HG03139 (cell line): Measurements from ENCODE around the gene IGFALS.

Source experiments
- ATAC-seq: cut with Tn5 transposase; IDR thresholded peaks from one replicate; pipeline ENCODE4 v1.9.1; 2021; ENCODE audit not compliant: unreplicated experiment

Gene IGFALS

DNA sequence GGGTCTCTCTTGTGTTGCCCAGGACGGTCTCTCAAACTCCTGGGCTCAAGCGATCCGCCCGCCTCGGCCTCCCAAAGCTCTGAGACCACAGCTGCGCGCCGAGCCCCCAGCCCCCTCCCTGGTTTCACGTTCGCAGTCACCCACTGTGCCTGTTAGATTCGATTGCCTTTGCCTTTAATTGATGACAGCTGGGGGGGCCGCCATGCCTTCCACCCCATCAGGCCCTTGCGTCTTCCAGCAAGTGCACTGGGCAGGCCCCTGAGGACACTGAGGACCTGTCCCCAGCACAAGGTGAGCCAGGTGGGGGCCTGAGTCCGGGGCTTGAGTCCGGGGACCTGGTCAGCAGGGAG lies 3.3 kb downstream of the IGFALS start:
- no peak for ATAC-seq

- ATAC-seq: no peak
These were observed 3.9 kb downstream of the IGFALS start for GRCh38 chr16:1789643-1790045.

DNA sequence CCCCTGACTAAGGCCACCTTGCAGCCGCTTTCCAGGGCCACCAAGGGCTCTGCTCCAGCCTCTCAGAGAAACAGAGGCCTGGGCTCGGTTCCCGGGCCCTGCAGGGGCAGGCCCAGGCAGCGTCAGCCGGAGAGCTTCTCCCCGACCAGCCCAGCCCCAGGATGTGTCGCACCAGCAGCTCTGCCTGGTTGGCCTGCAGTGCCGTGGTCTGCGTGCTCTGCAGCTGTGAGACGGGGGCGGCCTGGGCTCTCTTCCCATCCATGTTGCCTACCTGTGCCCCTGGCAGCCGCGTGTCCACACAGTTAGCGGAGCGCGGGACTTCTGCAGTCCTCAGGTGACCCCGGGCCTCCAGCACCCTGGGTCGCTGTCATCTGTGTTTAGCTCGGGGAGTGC lies 4.8 kb downstream of the IGFALS start:
- ATAC-seq: no peak

DNA sequence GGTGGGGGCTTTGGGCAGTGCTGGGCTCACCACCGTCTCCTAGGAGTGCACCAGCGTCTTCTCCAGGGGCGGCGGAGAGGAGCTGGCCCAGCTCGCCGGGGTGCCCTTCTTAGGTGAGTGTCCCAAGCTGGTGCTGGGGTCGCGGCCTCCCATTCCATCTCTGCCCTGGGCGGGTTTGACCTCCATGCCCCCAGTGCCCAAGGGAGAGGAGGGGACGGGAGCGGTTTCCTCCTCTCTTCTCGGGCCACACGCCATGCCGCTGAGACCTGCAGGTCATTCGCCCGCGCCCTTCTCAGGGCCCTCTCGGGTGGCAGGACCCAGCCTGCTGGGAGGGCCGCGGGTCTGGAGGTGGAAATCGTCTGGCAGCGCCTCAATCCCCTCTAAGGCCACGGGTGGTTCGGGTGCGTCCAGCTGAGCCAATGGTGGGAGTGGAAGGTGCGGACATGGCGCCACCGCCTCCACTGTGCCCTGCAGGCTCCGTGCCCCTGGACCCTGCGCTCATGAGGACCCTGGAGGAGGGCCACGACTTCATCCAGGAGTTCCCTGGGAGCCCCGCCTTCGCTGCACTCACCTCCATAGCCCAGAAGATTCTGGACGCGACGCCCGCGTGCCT lies 5.3 kb downstream of the IGFALS start:
- no peak for ATAC-seq

DNA sequence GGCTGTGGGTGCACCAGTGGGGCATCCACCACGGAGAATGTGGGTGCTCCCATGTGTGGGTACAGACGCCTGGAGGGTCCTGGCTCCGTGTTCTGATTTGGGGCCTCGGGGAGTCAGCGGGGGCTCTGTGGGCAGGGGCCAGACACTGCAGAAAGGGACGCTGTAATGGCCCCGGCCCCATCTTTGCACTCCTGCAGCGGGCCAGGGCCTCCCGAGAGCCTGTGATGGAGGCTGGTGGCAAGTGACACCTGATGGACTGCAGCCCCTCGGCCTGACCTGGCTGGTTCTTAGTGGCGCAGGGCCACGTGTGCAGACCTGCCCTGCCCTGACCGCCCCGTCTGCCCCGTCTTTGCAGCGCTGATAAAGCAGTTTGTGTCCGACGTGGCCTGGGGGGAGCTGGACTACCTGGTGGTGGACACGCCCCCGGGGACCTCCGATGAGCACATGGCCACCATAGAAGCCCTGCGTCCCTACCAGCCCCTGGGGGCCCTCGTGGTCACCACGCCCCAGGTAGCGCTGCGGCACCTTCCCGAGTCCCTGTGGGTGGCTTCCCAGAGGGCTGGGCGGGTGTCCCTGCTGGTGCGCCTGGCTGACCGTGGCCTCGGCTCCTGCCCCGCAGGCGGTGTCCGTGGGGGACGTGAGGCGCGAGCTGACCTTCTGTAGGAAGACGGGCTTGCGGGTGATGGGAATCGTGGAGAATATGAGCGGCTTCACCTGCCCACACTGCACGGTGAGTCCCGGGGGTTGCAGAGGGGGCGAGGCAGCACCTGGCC lies 6.0 kb downstream of the IGFALS start:
- ATAC-seq: no peak

GRCh38 chr16:1787056-1787321 lies 6.5 kb downstream of the IGFALS start:
- ATAC-seq: no peak

DNA sequence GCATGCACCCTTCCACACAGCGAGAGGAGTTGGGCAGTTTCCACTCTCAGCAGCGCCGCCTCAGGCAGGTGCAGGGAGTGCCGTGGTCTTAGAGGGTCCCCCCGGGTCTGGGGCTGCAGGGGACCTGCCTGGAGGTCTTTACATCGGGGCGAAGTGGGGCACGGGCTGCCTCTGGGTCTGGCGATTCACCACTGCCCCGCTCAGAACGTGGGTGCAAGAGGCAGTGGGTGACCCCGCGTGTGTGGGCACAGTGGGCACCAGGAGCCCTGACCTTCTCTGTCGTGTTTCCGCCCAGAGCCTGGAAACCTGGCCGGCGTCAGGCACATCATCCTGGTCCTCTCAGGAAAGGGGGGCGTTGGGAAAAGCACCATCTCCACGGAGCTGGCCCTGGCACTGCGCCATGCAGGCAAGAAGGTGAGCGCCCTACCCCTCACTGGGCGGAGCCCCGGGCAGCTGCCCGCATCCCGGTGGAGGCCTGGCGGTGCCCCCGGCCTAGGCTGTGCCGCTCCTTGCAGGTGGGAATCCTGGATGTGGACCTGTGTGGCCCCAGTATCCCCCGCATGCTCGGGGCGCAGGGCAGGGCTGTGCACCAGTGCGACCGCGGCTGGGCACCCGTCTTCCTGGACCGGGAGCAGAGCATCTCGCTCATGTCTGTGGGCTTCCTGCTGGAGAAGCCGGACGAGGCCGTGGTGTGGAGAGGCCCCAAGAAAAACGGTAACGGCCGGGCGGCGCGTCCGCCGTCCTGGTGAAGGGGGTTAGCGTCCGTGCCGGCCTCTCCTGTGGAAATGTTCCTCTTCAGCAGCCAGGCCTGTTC lies 7.1 kb downstream of the IGFALS start:
- ATAC-seq: no peak

DNA sequence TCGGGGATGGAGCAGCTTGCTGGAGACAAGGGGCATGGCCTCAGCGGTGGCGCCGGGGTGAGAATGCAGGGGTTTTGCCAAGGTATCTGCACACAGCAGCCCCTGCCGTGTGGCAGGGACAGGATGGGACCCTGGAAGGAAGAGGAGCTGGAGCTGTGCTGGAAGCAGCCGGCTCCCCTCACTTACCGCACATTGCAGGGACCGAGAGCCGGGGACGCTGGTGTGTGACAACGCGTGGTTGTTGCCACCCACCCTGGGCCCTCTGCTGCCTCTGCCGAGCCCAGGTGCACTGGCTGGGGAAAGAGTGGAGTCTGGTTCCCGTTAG lies 7.7 kb downstream of the IGFALS start:
- ATAC-seq: no peak

DNA sequence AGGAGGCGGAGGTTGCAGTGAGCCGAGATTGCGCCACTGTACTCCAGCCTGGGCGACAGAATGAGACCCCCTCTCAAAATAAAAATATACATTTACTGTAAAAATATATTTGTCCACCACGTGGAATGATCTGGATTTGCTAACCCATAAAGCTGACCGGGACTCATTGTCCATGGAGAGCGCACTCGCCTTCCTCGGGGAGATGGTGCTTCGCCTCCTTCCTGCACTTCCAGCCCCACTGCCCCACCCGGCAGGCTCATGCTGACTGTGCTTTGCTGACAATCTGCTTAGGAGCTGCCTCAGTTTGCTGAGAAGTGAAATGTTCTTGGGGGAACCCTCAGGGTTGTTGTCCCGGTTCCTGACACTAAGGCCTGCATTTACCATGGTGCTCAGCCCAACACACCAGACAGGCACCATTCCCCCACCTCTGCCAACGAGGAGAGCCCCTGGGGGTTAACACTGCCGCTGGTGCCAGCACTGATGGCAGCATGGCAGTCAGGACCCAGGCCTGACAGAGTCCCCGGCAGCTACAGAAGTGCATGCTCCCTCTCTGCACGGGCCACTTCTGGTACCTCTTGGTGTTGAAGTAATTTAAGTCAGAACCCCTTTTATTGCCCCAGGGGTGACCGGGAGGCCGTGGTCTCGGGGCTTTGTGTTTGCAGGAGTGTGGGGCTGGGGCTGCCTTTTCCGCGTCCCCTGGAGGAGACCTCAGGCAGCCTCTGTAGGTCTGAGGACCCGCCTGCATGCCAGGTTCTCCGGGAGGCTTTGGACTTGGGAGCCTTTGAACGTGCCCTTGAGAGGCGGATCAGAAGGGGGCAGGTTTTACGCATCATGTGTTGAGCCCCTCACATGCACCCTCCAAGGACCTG lies 8.3 kb downstream of the IGFALS start:
- ATAC-seq: no peak

DNA sequence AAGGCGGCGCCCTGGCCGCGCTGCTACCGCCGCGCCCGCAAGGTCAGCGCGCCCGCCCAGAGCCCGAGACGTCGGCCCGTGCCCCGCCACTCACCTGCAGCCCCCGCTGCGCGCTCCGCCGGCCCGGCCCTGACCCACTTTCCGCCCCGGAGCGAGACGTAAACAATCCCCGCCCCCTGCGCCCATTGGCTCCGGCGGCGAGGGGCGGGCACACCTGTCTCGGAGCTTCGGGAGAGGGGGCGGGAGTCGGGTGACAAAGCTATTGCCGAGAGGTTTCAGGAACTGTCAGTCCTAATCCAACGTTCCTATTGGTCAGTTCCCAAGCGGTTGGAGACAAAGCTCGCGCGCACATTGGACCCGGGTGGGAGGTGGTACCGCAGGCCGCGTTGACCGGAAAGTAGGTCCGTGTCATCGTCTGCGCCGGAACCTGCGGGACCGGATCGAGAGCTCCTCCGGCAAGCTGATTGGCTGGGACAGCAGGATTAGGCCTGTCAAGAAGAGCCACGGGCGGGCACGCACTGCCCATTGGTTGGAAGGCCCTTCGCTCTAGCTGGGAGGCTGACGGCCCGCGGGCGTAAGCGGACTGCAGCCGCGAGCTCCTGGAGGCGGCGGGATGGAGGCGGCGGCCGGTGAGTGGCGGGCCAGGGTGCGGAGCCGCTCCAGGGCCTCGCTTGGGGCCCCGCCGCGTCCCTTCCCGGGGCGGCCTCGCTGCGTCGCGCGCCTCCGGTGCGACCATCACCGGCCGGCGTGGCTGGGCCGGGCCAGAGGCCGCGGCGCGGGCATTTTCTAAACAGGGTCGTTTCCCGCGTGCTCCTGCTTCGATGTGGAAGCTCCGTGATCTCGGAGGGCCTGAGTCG lies 10.9 kb downstream of the IGFALS start, which contains the start of the genes NUBP2 and SPSB3:
Gene NUBP2, plus strand, starts transcription at position 553 of the 857 bp plus-strand sequence. Its CDS starts 61 bp downstream, at position 614.
Gene SPSB3, minus strand, starts transcription at position 164 of the 857 bp plus-strand sequence. CDS start 1,088 bp downstream, outside the sequence.
- peak; percentile 79 for ATAC-seq

- peak; percentile 1 for ATAC-seq
These were observed 11.6 kb downstream of the IGFALS start for GRCh38 chr16:1781758-1782407.

DNA sequence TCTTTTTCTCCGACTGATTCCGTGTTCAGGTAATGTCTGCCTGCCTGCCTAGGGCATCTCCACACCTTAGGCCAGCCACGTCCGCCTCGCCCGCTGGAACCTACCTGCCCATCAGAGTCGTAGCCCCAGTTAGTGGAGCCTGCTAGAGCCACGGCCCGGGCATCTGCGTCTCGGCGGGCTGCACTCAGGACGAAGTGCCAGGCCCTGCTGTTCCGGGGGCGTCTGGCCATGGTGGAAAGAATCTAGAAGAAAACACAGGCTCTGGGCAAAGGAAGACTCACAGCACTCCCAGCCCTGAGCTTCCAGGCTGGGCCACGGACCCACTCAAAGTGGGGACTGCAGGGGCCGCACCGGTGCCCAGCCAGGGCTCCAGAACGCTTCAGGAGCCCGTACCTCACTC lies 12.3 kb downstream of the IGFALS start:
- ATAC-seq: no peak

- no peak for ATAC-seq
These were observed 12.8 kb downstream of the IGFALS start for GRCh38 chr16:1780677-1781072.

DNA sequence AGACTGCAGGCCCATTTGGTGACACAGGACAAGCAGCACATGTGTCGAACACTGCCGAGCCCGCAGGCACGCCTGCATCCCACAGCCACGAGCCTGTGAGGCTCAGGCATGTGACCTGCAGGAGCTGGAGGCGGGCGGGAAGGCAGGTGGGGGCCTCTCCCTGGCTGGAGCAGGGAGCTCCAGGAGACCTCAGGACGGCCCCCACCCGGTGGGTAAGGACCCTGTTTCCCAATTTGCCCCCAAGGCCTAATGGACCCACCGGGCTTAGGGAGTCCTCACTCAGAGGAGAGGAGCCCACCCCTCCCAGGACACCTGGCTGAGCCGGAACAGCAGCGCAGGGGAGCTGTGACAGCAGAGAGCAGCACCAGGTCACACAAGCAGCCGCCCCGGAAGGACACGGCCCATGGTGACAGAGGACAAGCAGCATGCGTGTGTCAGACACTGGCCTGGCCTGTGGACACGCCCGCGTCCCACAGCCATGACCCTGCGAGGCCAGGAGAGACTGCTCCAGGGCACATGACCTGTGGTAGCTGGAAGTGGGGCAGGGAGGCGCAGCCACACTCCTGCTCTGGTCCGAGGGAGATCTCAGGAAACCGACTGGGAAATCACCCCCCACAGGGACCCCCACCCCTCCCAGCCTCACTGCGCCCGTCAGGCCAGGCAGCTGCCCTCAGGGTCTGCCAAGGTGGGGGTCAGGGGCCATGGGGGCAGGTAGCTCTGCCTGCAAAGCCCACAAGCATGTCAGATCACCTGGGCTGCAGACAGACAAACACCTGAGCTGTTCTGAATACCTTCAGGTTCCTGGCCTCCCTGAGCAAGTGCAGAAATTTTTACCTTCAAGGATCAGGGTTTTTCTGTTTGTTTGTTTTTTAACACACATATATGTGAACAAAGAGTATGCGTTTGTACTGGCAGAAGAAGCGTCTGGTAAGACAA lies 13.5 kb downstream of the IGFALS start:
- no peak for ATAC-seq

DNA sequence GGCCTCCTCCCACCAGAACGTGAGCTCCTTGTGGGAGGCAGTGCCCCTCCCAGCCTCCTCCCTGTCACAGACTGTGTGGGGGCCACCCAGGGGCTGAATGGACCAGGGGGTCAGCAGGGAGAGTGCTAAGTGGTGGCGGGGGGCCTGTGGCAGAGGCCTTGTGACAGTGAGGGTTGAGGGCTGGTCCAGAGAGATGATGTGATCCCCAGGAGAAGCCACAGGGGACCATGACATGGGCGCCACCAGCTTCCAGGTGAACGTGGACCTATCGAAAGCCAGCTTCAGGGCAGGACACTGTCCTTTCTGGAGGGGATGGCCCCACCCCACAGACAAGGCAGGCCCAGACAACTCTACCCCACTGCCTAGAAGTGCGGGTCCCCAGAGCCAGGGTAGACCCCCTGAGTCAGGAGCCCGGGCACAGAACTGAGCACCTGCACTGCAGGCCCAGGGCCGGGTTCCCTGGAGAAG lies 14.2 kb downstream of the IGFALS start:
- ATAC-seq: no peak

- ATAC-seq: no peak
These were observed 15.0 kb downstream of the IGFALS start for GRCh38 chr16:1778200-1779179.
